H9 (cell line): ENCODE measurements around the gene PLIN4. TPM values are rescaled to one million over a fixed set of nuclear protein-coding genes. Genes with fewer than 3 reads are reported as not detected.

ENCODE experiments used
- DNase-seq: peaks from one replicate; pipeline ENCODE4 v3.0.0-alpha.2; 2017
- H2AFZ ChIP-seq: one replicate; pipeline ENCODE4 v1.6.1; 2013; ENCODE audit warnings: mild to moderate bottlenecking, low read length, control low read depth, moderate library complexity
- H2AK5ac ChIP-seq: 2 replicates; pipeline ENCODE4 v1.6.1; 2013; ENCODE audit warnings: low read length, control low read depth, mixed read lengths; ENCODE audit not compliant: insufficient read length
- H2BK120ac ChIP-seq: one replicate; pipeline ENCODE4 v1.6.1; 2013; ENCODE audit warnings: low read depth, mild to moderate bottlenecking, low read length, control low read depth, inconsistent platforms; ENCODE audit not compliant: poor library complexity, severe bottlenecking
- H2BK12ac ChIP-seq: 2 replicates; pipeline ENCODE4 v1.6.1; 2013; ENCODE audit warnings: low read length, control low read depth, mixed read lengths, low read depth; ENCODE audit not compliant: insufficient read length
- H2BK15ac ChIP-seq: 2 replicates; pipeline ENCODE4 v1.6.1; 2013; ENCODE audit warnings: low read depth, low read length, control low read depth
- H2BK20ac ChIP-seq: one replicate; pipeline ENCODE4 v1.6.1; 2013; ENCODE audit warnings: low read depth, mild to moderate bottlenecking, low read length, control low read depth, inconsistent platforms; ENCODE audit not compliant: poor library complexity, severe bottlenecking
- H2BK5ac ChIP-seq: 2 replicates; pipeline ENCODE4 v1.6.1; 2013; ENCODE audit warnings: low read length, control low read depth, mixed read lengths; ENCODE audit not compliant: insufficient read length
- H3K14ac ChIP-seq: 2 replicates; pipeline ENCODE4 v1.6.1; 2013; ENCODE audit warnings: low read length, control low read depth; ENCODE audit not compliant: insufficient read depth
- H3K18ac ChIP-seq: 2 replicates; pipeline ENCODE4 v1.6.1; 2013; ENCODE audit warnings: low read depth, mild to moderate bottlenecking, mixed read lengths, low read length, control low read depth; ENCODE audit not compliant: insufficient read length
- H3K23ac ChIP-seq: 2 replicates; pipeline ENCODE4 v1.6.1; 2013; ENCODE audit warnings: low read length, control low read depth, mixed read lengths, low read depth; ENCODE audit not compliant: insufficient read length
- H3K23me2 ChIP-seq: 2 replicates; pipeline ENCODE4 v1.6.1; 2013; ENCODE audit warnings: low read depth, mild to moderate bottlenecking, mixed read lengths, low read length, control low read depth; ENCODE audit not compliant: insufficient read length, poor library complexity, severe bottlenecking
- H3K27ac ChIP-seq: 2 replicates; pipeline ENCODE4 v1.5.1; 2013; ENCODE audit warnings: low read length, control low read depth, mixed read lengths, low read depth; ENCODE audit not compliant: insufficient read length
- H3K27me3 ChIP-seq: 2 replicates; pipeline ENCODE4 v1.6.1; 2013; ENCODE audit warnings: low read length, control low read depth, inconsistent platforms; ENCODE audit not compliant: insufficient read depth
- H3K4ac ChIP-seq: 2 replicates; pipeline ENCODE4 v1.6.1; 2013; ENCODE audit warnings: low read depth, mild to moderate bottlenecking, control low read depth, inconsistent platforms, low read length, moderate library complexity
- H3K4me1 ChIP-seq: 2 replicates; pipeline ENCODE4 v1.6.1; 2013; ENCODE audit warnings: low read length, control low read depth, inconsistent platforms; ENCODE audit not compliant: insufficient read depth
- H3K4me2 ChIP-seq: 2 replicates; pipeline ENCODE4 v1.6.1; 2013; ENCODE audit warnings: low read length, control low read depth, mixed read lengths; ENCODE audit not compliant: insufficient read length, insufficient read depth
- H3K56ac ChIP-seq: 2 replicates; pipeline ENCODE4 v1.6.1; 2013; ENCODE audit warnings: low read depth, mild to moderate bottlenecking, mixed read lengths, low read length, control low read depth; ENCODE audit not compliant: insufficient read length
- H3K79me1 ChIP-seq: 2 replicates; pipeline ENCODE4 v1.6.1; 2013; ENCODE audit warnings: low read depth, mild to moderate bottlenecking, moderate library complexity, low read length, control low read depth, inconsistent platforms; ENCODE audit not compliant: insufficient read depth, poor library complexity, severe bottlenecking
- H3K79me2 ChIP-seq: 2 replicates; pipeline ENCODE4 v1.6.1; 2013; ENCODE audit warnings: low read length, control low read depth, inconsistent platforms; ENCODE audit not compliant: insufficient read depth
- H3K9ac ChIP-seq: 2 replicates; pipeline ENCODE4 v1.6.1; 2013; ENCODE audit warnings: low read length, control low read depth, mixed read lengths; ENCODE audit not compliant: insufficient read length; ENCODE audit errors: extremely low read depth
- H3K9me3 ChIP-seq: one replicate; pipeline ENCODE4 v1.6.1; 2013; ENCODE audit warnings: low read depth, low read length, inconsistent platforms; ENCODE audit not compliant: control insufficient read depth
- H3T11ph ChIP-seq: one replicate; pipeline ENCODE4 v1.6.1; 2013; ENCODE audit warnings: mild to moderate bottlenecking, low read length, control low read depth, inconsistent platforms
- H4K20me1 ChIP-seq: one replicate; pipeline ENCODE4 v1.6.1; 2013; ENCODE audit not compliant: control insufficient read depth, insufficient read length, insufficient read depth
- H4K5ac ChIP-seq: 2 replicates; pipeline ENCODE4 v1.6.1; 2013; ENCODE audit warnings: low read depth, mild to moderate bottlenecking, mixed read lengths, low read length, control low read depth; ENCODE audit not compliant: insufficient read length
- H4K8ac ChIP-seq: replicated peaks from 2 replicates; pipeline ENCODE4 v1.6.1; 2013; ENCODE audit warnings: low read length, control low read depth, mixed read lengths, low read depth; ENCODE audit not compliant: insufficient read length
- H4K91ac ChIP-seq: 2 replicates; pipeline ENCODE4 v1.6.1; 2013; ENCODE audit warnings: low read depth, mild to moderate bottlenecking, moderate library complexity, mixed read lengths, low read length, control low read depth; ENCODE audit not compliant: insufficient read length
- H3K27ac Mint-ChIP-seq, 3 experiments: 2 replicates in 2 of 3; 3 replicates in 1 of 3; pipeline ENCODE4 v1.8.0; 2020 to 2021; ENCODE audit warnings: mixed read lengths in 3 of 3, mild to moderate bottlenecking in 1 of 3, moderate library complexity in 1 of 3
- H3K27me3 Mint-ChIP-seq: 2 replicates; pipeline ENCODE4 v1.8.0; 2021; ENCODE audit warnings: low read depth, mild to moderate bottlenecking, moderate library complexity, mixed read lengths
- H3K36me3 Mint-ChIP-seq, 3 experiments: 2 replicates in 2 of 3; 3 replicates in 1 of 3; pipeline ENCODE4 v1.8.0; 2020 to 2021; ENCODE audit warnings: low read depth in 3 of 3, mixed read lengths in 3 of 3; ENCODE audit not compliant: insufficient read depth in 1 of 3
- H3K4me1 Mint-ChIP-seq, 2 experiments: 2 replicates each; pipeline ENCODE4 v1.8.0; 2020; ENCODE audit warnings: mixed read lengths in 2 of 2
- H3K4me3 Mint-ChIP-seq, 2 experiments: 2 replicates in 1 of 2; 3 replicates in 1 of 2; pipeline ENCODE4 v1.8.0; 2020 to 2021; ENCODE audit warnings: mild to moderate bottlenecking in 2 of 2, mixed read lengths in 2 of 2, moderate library complexity in 1 of 2
- H3K9me3 Mint-ChIP-seq, 2 experiments: 2 replicates in 1 of 2; 3 replicates in 1 of 2; pipeline ENCODE4 v1.8.0; 2020; ENCODE audit warnings: mild to moderate bottlenecking in 2 of 2, mixed read lengths in 2 of 2, moderate library complexity in 1 of 2
- WGBS: extraction: QIAGEN DNeasy Blood & Tissue Kit; methylation state at CpG from one replicate; pipeline ENCODE4 v1.1.7; 2013; ENCODE audit warnings: missing lambda C conversion rate, low lambda C conversion rate, mixed read lengths; ENCODE audit not compliant: insufficient read length; ENCODE audit errors: extremely low coverage; 5-methylcytosine and 5-hydroxymethylcytosine counted together
- total RNA-seq: library from RNA; stranded (reverse); gene quantifications from 2 replicates; pipeline ENCODE4 v1.2.1, GENCODE V29; 2021
- TF ChIP-seq, protein P1 (sequence below): fragments of 200-600 bp; sonication (generic); conservative IDR thresholded peaks from 3 replicates; pipeline ENCODE4 v1.8.0; 2021; ENCODE audit warnings: antibody characterized with exemption, mild to moderate bottlenecking

Gene PLIN4
- total RNA-seq, 1 experiment from 2014 or later, result 1.1 TPM

DNA sequence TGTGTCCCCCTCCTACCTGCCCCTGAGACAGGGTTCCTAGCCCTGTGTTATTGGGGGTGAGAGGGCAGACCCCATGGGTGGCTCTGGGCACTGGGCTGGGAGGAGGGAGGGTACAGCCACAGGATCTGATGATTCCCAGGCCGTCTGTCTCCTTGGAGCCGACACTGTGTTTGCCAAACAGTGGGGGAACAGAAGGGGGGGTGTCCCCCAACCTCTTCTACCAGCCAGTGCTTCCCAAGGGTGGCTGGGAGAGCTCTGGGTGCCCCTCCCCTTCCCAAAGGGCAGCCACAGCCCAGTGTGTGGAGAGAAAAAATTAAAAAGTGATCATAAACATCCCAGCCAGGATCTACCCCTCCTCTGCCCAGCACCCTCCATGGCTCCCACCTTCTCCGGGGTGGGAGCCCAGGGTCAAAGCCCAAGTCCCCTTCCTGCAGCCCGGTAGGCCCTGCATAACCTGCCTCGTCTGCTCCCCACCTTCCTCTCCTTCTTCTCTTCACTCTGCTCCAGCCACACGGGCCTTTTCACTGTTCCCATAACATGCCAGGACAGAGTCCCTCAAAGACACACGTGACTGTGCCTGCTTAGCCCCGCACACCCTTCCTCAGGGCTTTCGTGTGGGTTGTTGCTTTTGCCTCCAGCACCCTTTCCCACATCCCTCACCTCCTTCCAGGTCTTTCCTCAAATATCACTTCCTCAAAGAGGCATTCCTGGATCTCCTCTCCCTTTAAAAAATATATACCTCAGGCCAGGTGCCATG is 1.4 kb upstream of the PLIN4 start:
- TF ChIP-seq, protein P1, sequence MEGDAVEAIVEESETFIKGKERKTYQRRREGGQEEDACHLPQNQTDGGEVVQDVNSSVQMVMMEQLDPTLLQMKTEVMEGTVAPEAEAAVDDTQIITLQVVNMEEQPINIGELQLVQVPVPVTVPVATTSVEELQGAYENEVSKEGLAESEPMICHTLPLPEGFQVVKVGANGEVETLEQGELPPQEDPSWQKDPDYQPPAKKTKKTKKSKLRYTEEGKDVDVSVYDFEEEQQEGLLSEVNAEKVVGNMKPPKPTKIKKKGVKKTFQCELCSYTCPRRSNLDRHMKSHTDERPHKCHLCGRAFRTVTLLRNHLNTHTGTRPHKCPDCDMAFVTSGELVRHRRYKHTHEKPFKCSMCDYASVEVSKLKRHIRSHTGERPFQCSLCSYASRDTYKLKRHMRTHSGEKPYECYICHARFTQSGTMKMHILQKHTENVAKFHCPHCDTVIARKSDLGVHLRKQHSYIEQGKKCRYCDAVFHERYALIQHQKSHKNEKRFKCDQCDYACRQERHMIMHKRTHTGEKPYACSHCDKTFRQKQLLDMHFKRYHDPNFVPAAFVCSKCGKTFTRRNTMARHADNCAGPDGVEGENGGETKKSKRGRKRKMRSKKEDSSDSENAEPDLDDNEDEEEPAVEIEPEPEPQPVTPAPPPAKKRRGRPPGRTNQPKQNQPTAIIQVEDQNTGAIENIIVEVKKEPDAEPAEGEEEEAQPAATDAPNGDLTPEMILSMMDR, result no peak
- no peak overlapping the region for H3K27ac Mint-ChIP-seq

More for the DNA sequence above, 1.4 kb upstream of the PLIN4 start:
- Histone ChIP-seq H2BK5ac (no peak overlapping the region), H3T11ph (no peak overlapping the region), H3K4ac (no peak overlapping the region; the same call in 1 of the 2 replicates), H4K91ac (no peak overlapping the region), H3K23ac (no peak overlapping the region), H4K5ac (no peak overlapping the region), H2BK20ac (no peak overlapping the region), H2BK15ac (no peak overlapping the region), H3K9me3 (no peaks in the 10 kb centered on the region), H3K27me3 (0 out of 2 replicates have a peak, but pooled peaks cover 2% of the 10 kb centered on the region), H3K23me2 (no peaks in the 10 kb centered on the region), H3K4me1 (no peaks in the 10 kb centered on the region), H3K14ac (no peak overlapping the region), H3K79me1 (no peaks in the 10 kb centered on the region), H4K8ac (no peak overlapping the region), H2BK120ac (no peak overlapping the region), H2BK12ac (no peak overlapping the region), H3K56ac (no peak overlapping the region), H3K27ac (no peak overlapping the region), H3K9ac (no peak overlapping the region), H3K79me2 (no peaks in the 10 kb centered on the region), H4K20me1 (no peaks in the 10 kb centered on the region), H3K18ac (no peak overlapping the region), H2AK5ac (no peak overlapping the region), H3K4me2 (no peak overlapping the region), H2AFZ (no peak overlapping the region)
- no peak for DNase-seq
- no peak overlapping the region for H3K4me3 Mint-ChIP-seq
- no peaks in the 10 kb centered on the region for H3K36me3 Mint-ChIP-seq
- H3K4me1 Mint-ChIP-seq, result peaks cover 3 to 7% of the 10 kb centered on the region in 2 experiments; a peak in 3 of 4 replicates
- H3K27me3 Mint-ChIP-seq, result peaks cover 54% of the 10 kb centered on the region
- no CpG with 5 or more reads among the region's 9 CpGs for WGBS
- 0 out of 5 replicates have a peak, but pooled peaks cover 0 to 2% of the 10 kb centered on the region in 2 experiments for H3K9me3 Mint-ChIP-seq
